Activated T-helper 1 cell treated with Interleukin-2 at 50 U/mL for 16 hours (primary cell): ENCODE data around the gene KIF1B.
"Not testable (repeated sequence)": the region's sequence is repeated elsewhere in the genome, so short reads cannot be mapped to it uniquely, and the experiment has no call there.

Experiments used
- DNase-seq: peaks from one replicate; pipeline ENCODE4 v3.0.0-alpha.2; 2020; ENCODE audit warnings: low read depth

KIF1B gene

GRCh38 chr1:10328180-10328963, 118.0 kb downstream of the KIF1B start:
- no peak for DNase-seq

GRCh38 chr1:10337436-10337835, 127.1 kb downstream of the KIF1B start:
- no peak for DNase-seq

GRCh38 chr1:10338047-10338446, 127.7 kb downstream of the KIF1B start:
- no peak for DNase-seq

- no peak for DNase-seq
Observed at GRCh38 chr1:10338611-10339010, 128.2 kb downstream of the KIF1B start.

GRCh38 chr1:10339036-10339567, 128.7 kb downstream of the KIF1B start:
- no peak for DNase-seq

- no peak for DNase-seq
Observed at GRCh38 chr1:10339815-10340214, 129.4 kb downstream of the KIF1B start.

- DNase-seq, result no peak
Observed at GRCh38 chr1:10340930-10341590, 130.7 kb downstream of the KIF1B start.

GRCh38 chr1:10347109-10347508, 136.7 kb downstream of the KIF1B start:
- DNase-seq, result no peak

- DNase-seq, result no peak
Observed at GRCh38 chr1:10353282-10353681, 142.9 kb downstream of the KIF1B start.

- no peak for DNase-seq
Observed at GRCh38 chr1:10353693-10354092, 143.3 kb downstream of the KIF1B start.

GRCh38 chr1:10360045-10360444, 149.7 kb downstream of the KIF1B start:
- DNase-seq, result no peak

- no peak for DNase-seq
Observed at GRCh38 chr1:10361515-10361914, 151.1 kb downstream of the KIF1B start.

GRCh38 chr1:10368194-10368593, 157.8 kb downstream of the KIF1B start:
- no peak for DNase-seq

GRCh38 chr1:10374442-10374860, 164.1 kb downstream of the KIF1B start:
- no peak for DNase-seq

- not testable (repeated sequence) for DNase-seq
Observed at GRCh38 chr1:10377365-10378029, 167.1 kb downstream of the KIF1B start.

- no peak for DNase-seq
Observed at GRCh38 chr1:10378081-10378841, 167.9 kb downstream of the KIF1B start.

- no peak for DNase-seq
Observed at GRCh38 chr1:10379101-10379620, 168.8 kb downstream of the KIF1B start.

- DNase-seq, result no peak
Observed at GRCh38 chr1:10379676-10380075, 169.3 kb downstream of the KIF1B start.

- DNase-seq, result no peak
Observed at GRCh38 chr1:10380594-10381275, 170.4 kb downstream of the KIF1B start.

- DNase-seq, result no peak
Observed at GRCh38 chr1:10383630-10384029, 173.3 kb downstream of the KIF1B start.

- no peak for DNase-seq
Observed at GRCh38 chr1:10384219-10384618, 173.8 kb downstream of the KIF1B start.
